Muscle layer of duodenum (tissue), 2 donors: ENCODE measurements around the gene USPL1.

Experiments used
- H3K27ac ChIP-seq: one replicate; pipeline ENCODE4 v1.7.0; 2013; ENCODE audit warnings: mild to moderate bottlenecking, low read length
- H3K27me3 ChIP-seq: one replicate; pipeline ENCODE4 v1.7.0; 2013; ENCODE audit warnings: low read depth, mild to moderate bottlenecking, control low read depth, low read length
- H3K36me3 ChIP-seq, 2 donors: one replicate each; pipeline ENCODE4 v1.7.0; 2013; ENCODE audit warnings: low read length in 2 of 2, control low read depth in 1 of 2, mild to moderate bottlenecking in 1 of 2; ENCODE audit not compliant: insufficient read depth in 2 of 2, control insufficient read depth in 1 of 2
- H3K4me1 ChIP-seq, 2 donors: one replicate each; pipeline ENCODE4 v1.7.0; 2013; ENCODE audit warnings: low read length in 2 of 2, mild to moderate bottlenecking in 2 of 2, control low read depth in 1 of 2, moderate library complexity in 1 of 2; ENCODE audit not compliant: insufficient read depth in 2 of 2, control insufficient read depth in 1 of 2
- H3K4me3 ChIP-seq, 2 donors: one replicate each; pipeline ENCODE4 v1.7.0; 2013; ENCODE audit warnings: low read length in 2 of 2, low read depth in 1 of 2, mild to moderate bottlenecking in 1 of 2
- H3K9me3 ChIP-seq, 2 donors: one replicate each; pipeline ENCODE4 v1.7.0; 2013; ENCODE audit warnings: low read length in 2 of 2, control low read depth in 1 of 2, mild to moderate bottlenecking in 1 of 2; ENCODE audit not compliant: control insufficient read depth in 1 of 2
- donor health status: healthy.

USPL1 gene

DNA sequence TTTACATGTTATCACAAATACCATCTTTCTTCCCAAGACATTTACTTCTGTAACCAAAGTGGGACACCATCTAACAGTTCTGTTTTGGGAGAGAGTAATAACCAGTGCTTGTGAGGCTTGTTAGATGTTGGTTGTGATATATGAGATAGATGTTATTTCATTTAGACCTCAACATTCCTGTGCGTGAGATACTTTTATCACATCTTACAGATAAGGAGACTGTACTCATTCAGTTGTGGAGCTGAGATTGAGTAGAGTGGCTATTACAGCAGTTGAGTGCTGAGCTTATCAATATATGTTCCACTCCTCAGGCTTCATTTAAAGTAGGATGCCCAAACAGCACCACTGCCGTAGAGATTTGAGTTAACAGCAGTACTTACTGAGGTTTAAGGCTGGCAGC lies 43.1 kb downstream of the USPL1 start:
- Histone ChIP-seq H3K4me3 (no peak overlapping the region), H3K4me1 (peaks cover 0 to 8% of the 10 kb centered on the region in 2 donors), H3K36me3 (peaks cover 6 to 22% of the 10 kb centered on the region in 2 donors), H3K27me3 (no peaks in the 10 kb centered on the region), H3K27ac (no peak overlapping the region), H3K9me3 (no peaks in the 10 kb centered on the region)

DNA sequence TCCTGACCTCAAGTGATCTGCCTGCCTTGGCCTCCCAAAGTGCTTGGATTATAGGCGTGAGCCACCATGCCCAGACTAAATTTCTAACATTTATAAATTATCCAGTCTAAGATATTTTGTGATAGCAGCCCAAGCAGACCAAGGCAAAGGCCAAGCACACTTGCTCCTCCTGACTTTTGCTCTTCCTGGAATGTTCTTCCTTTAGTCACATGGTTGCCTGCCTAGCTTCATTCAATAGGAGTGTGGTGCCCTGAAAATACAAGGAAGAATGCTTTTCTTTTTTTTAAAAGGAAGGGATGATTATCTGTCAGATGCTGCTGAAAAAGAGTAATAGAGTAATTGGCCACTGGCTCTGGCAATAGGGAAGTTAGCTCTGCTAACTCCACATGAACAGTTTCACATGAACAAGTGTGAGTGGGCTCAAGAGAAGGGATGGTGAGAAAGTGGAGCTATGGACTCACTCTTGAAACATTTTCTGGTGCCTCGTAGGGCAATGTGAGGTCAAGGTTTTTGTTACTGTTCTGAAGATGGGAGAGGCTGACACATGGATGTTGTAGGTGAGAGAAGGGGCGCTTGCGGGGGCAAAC lies 47.1 kb downstream of the USPL1 start:
- H3K4me3 ChIP-seq, result no peak overlapping the region
- H3K36me3 ChIP-seq, result no peaks in the 10 kb centered on the region
- no peaks in the 10 kb centered on the region for H3K27me3 ChIP-seq
- peaks cover 0 to 7% of the 10 kb centered on the region in 2 donors for H3K4me1 ChIP-seq
- H3K27ac ChIP-seq, result no peak overlapping the region
- no peaks in the 10 kb centered on the region for H3K9me3 ChIP-seq

DNA sequence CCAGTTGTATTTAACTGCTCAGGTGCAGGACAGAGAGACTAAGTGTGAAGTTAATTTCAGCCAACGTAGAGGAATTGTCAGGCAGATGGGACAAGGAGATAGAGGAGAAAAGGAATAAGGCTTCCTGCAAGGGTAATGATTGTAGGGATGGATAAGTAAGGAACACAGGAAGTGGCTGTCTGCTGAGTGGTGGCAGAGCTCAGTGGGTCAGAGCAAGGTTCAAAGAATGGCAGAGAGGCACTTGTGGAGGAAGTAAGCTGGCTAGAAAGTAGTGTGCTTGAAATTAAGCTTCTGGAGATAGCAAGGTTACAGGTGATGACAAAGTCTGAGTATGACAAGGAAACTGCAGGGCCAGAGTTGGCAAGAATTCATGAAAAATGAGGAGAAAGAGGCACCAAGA lies 47.9 kb downstream of the USPL1 start:
- no peaks in the 10 kb centered on the region for H3K36me3 ChIP-seq

DNA sequence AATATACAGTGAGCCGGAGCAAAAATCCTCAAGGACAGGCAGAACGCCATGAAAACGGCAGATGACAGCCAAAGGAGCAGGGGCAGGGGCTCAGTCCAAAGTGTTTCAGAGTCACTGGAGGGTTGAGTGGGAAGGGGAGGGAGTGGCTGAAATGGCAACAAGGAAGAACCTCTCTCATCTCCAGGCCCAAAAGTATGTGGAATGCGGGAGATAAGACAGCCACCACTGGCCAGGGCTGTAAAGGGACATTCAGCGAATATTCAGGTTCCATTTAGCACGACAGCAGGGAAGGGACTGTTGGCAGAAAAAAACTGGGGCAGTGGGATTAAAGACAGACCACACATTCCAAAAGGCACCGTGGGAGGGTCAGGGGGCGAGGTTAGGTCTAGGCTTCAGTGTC lies 48.4 kb downstream of the USPL1 start:
- H3K4me3 ChIP-seq, result no peak overlapping the region
- no peaks in the 10 kb centered on the region for H3K4me1 ChIP-seq
- no peaks in the 10 kb centered on the region for H3K36me3 ChIP-seq
- H3K27ac ChIP-seq, result no peak overlapping the region
- no peaks in the 10 kb centered on the region for H3K9me3 ChIP-seq
- no peaks in the 10 kb centered on the region for H3K27me3 ChIP-seq

More for the DNA sequence above, 47.9 kb downstream of the USPL1 start:
- no peaks in the 10 kb centered on the region for H3K4me1 ChIP-seq
- H3K9me3 ChIP-seq, result no peaks in the 10 kb centered on the region
- no peak overlapping the region for H3K27ac ChIP-seq
- no peaks in the 10 kb centered on the region for H3K27me3 ChIP-seq
- no peak overlapping the region for H3K4me3 ChIP-seq

DNA sequence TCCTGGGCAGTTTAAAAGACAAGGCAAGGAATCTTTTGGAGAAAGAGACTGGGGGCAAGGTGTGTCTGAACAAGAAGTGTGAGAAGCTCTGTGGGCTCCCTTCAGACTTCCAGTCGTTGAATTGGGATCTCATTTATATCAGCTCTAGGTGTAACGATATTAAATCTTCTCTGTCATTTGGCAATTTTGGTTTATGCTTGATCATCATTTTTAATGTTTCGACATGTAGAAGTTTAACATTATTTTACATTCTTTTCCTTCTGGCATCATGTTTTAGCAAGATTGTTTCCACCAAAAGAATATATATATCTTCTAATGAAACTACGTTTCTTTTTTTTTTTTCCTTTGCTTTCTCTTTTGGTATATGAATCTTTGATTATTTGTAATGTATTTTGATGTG lies 49.3 kb downstream of the USPL1 start:
- no peak overlapping the region for H3K27ac ChIP-seq
- H3K9me3 ChIP-seq, result no peaks in the 10 kb centered on the region
- no peak overlapping the region for H3K4me3 ChIP-seq
- H3K36me3 ChIP-seq, result no peaks in the 10 kb centered on the region
- no peaks in the 10 kb centered on the region for H3K27me3 ChIP-seq
- H3K4me1 ChIP-seq, result no peaks in the 10 kb centered on the region

DNA sequence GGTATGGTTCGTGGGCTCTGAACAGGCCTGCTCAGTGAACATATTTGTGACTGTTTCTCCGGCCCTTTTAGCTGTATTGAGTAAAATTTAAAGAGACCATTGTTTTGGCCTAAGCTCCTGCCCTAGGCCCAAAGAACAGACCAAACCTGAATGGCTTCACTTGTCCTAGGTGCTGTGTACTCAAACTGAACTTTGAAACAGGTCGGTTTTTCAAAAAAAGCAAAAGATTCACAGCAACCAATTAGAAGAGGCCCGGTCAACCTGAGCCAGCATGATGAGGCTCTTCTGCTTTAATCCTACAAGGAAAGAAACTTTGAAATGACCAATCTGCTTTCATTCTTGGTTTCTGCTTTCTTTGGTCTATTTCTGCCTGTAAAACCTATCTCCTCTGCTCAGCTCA lies 50.6 kb downstream of the USPL1 start:
- no peaks in the 10 kb centered on the region for H3K27me3 ChIP-seq
- no peak overlapping the region for H3K27ac ChIP-seq
- H3K4me1 ChIP-seq, result peaks cover 2 to 3% of the 10 kb centered on the region in 2 donors
- no peaks in the 10 kb centered on the region for H3K9me3 ChIP-seq
- no peaks in the 10 kb centered on the region for H3K36me3 ChIP-seq
- H3K4me3 ChIP-seq, result no peak overlapping the region

DNA sequence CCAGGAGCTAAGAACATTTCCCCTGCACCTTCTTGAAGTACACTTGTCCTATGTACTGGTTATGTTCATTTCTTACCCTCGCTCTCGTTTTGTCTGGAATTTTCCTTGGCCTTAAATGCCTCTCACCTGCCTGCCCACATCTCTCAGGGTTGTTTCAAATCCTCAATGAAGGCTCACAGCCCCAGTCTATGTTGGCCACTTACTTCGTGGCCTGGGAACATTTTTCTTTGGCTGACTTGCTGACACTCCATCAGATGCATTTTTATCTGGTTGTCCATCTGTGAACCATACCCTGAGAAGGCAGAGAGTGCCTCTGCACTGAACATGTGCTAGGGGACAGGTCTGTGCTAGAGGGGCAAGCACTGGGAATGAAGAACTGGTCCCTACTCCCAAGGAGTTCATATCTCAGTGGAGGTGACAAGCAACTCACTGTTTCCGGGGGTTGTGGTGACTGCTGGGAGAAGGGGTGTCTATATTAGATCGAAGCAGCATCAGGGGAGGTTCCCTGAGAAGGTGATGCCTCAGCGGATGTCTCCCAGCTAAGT lies 53.6 kb downstream of the USPL1 start:
- Histone ChIP-seq H3K4me1 (peaks cover 5% of the 10 kb centered on the region in 2 donors), H3K9me3 (no peaks in the 10 kb centered on the region), H3K27ac (no peak overlapping the region), H3K4me3 (no peak overlapping the region), H3K36me3 (no peaks in the 10 kb centered on the region), H3K27me3 (no peaks in the 10 kb centered on the region)

DNA sequence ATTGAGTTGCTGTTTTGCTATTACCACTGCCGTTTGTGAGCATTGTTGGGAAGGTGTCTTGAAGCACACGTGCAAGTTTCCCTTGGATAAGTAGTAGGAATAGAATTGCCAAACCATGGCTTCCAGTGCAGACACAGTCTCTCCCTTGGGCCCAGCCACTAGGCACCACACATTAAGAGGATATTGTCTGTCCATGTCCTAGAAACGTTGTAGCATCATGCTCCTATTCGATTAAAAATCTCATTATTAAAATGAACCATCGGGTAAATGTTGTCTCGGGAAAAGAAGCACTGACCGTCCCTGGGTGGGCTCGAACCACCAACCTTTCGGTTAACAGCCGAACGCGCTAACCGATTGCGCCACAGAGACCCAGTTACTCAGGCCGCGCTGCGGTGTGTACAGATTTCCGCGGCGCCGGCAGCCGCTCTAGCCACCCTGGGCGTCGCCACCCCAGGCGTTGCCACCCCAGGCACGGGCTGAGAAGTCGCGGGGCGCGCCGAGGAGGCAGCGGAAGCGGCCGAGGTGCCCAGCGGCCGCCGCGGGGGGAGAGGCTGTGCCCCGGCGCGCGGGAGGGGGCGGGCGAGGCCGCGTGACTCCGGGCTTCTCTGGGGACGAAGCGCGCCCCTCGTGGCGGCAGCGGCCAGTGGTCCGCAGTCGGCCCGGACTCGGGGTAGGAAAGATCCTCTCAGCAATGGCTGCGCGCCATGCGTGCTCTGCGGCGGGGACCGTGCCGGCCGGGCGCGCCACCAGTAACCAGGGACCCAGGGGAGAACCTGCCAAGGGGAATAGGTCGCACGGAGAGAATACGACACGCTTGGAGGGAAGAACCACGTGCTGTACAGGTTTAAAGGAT lies 56.2 kb downstream of the USPL1 start:
- Histone ChIP-seq H3K4me1 (peaks cover 5% of the 10 kb centered on the region in 2 donors), H3K36me3 (no peaks in the 10 kb centered on the region)

DNA sequence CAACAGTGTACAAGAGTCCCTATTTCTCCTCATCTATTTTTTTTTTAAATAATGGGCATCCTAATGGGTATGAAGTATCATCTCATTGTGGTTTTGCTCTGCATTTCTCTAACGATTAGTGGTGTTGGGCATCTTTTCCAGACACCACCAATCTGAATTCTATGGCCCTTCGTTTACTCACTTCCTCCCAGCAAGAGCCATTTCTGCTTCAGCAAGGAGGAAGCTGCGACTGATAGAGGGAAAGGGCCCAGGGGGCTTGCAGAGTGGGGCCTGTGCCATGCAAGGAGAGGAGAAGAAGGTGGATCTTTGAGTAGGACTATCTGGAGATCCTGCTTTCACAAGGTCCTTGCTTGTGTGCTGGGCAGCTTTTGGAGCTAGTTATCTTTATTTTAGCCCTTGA lies 58.0 kb downstream of the USPL1 start:
- Histone ChIP-seq H3K27ac (no peak overlapping the region), H3K4me1 (peaks cover 5% of the 10 kb centered on the region in 2 donors), H3K36me3 (no peaks in the 10 kb centered on the region), H3K27me3 (no peaks in the 10 kb centered on the region), H3K9me3 (no peaks in the 10 kb centered on the region), H3K4me3 (no peak overlapping the region)

More for the DNA sequence above, 56.2 kb downstream of the USPL1 start:
- no peaks in the 10 kb centered on the region for H3K27me3 ChIP-seq
- H3K9me3 ChIP-seq, result no peaks in the 10 kb centered on the region
- peak overlapping the region; percentile 62 to 67 for H3K4me3 ChIP-seq
- H3K27ac ChIP-seq, result peak overlapping the region; percentile 54

DNA sequence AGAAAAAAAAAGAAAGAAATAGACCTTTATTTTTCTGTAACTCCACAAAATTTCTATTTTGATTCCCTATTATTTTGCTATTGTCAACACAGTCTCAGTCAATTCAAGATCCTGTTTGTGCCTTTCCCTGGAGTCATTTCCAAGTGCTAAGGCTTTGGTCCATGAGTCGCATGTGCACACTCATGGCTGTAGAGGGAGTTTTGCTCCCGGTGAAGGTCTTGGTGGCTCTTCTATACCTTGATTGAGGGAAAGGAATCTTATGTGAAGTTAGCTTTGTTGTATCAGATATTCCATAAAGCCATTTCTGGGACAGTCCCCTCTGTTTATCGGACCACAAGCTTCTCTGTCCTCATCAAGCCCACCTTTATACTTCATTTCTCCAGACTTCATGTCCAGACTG lies 59.0 kb downstream of the USPL1 start:
- H3K4me1 ChIP-seq, result peaks cover 5% of the 10 kb centered on the region in 2 donors

DNA sequence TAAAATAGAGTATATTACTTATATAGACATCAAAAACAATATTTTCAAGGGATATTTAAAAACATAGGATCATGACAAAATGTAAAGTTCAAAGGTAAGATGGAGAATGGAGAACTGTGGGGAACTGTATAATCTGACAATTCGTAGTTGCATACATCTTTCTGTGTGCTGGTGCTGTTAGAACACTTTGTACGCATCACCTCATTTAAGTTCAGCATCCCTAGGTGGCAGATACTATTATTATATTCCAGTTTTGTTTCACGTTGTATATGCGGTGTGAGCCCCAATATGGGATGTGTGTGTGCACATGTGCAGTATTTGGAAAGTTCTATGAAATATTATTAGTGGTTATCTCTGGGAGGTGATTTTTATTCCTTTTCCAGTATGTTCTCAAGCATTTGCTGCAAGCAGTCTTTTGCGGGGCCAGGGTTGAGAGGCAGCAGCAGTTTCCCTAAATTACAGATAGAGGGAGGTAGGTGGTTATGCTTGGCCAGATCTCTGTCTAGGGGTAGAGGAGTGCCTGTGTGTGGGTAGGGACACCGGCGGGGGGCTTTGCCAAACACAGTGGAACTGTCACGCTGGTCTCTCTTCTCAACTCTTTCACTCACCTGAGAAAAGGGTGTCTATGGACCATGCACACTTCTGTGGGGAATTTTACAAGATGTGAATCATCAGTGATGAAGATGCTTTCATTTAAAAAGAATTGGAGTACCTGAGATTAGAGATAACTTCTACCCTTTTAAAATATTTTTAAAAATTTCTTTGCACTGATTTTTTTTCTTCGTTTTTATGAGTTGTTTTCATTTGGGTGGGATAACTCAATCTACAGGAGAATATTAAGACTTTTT lies 62.0 kb downstream of the USPL1 start:
- H3K4me3 ChIP-seq, result no peak overlapping the region
- no peak overlapping the region for H3K27ac ChIP-seq

More for the DNA sequence above, 59.0 kb downstream of the USPL1 start:
- no peaks in the 10 kb centered on the region for H3K27me3 ChIP-seq
- H3K27ac ChIP-seq, result no peak overlapping the region
- H3K36me3 ChIP-seq, result no peaks in the 10 kb centered on the region
- no peaks in the 10 kb centered on the region for H3K9me3 ChIP-seq
- H3K4me3 ChIP-seq, result no peak overlapping the region

More for the DNA sequence above, 62.0 kb downstream of the USPL1 start:
- H3K4me1 ChIP-seq, result no peaks in the 10 kb centered on the region
- no peaks in the 10 kb centered on the region for H3K36me3 ChIP-seq
- H3K27me3 ChIP-seq, result no peaks in the 10 kb centered on the region
- no peaks in the 10 kb centered on the region for H3K9me3 ChIP-seq
